Trophoblast cell (in vitro differentiated cells and primary cell): Measurements from ENCODE around the gene EPB41L1.

Experiments
- DNase-seq, 2 donors: peaks; one replicate each; pipeline ENCODE4 v3.0.0-alpha.2; 2016
- H2AFZ ChIP-seq: 2 replicates; pipeline ENCODE4 v1.6.1; 2013; ENCODE audit warnings: low read length, moderate library complexity, mild to moderate bottlenecking; ENCODE audit not compliant: insufficient read depth, poor library complexity
- H2AK5ac ChIP-seq: 2 replicates; pipeline ENCODE4 v1.6.1; 2013; ENCODE audit warnings: mild to moderate bottlenecking, low read length
- H2BK120ac ChIP-seq: 2 replicates; pipeline ENCODE4 v1.6.1; 2013; ENCODE audit warnings: low read length, mild to moderate bottlenecking, moderate library complexity; ENCODE audit not compliant: insufficient read depth, poor library complexity
- H2BK12ac ChIP-seq: 2 replicates; pipeline ENCODE4 v1.6.1; 2013; ENCODE audit warnings: mild to moderate bottlenecking, low read length, moderate library complexity
- H2BK5ac ChIP-seq: 2 replicates; pipeline ENCODE4 v1.6.1; 2013; ENCODE audit warnings: low read length, low read depth, moderate library complexity, mild to moderate bottlenecking; ENCODE audit not compliant: poor library complexity
- H3K14ac ChIP-seq: 2 replicates; pipeline ENCODE4 v1.6.1; 2013; ENCODE audit warnings: mild to moderate bottlenecking, low read length
- H3K18ac ChIP-seq: 2 replicates; pipeline ENCODE4 v1.6.1; 2013; ENCODE audit warnings: mild to moderate bottlenecking, low read length
- H3K23ac ChIP-seq: 2 replicates; pipeline ENCODE4 v1.6.1; 2013; ENCODE audit warnings: low read length
- H3K27ac ChIP-seq: 2 replicates; pipeline ENCODE4 v1.5.1; 2013; ENCODE audit warnings: low read depth, mild to moderate bottlenecking, inconsistent platforms, low read length, moderate library complexity
- H3K27me3 ChIP-seq: 2 replicates; pipeline ENCODE4 v1.6.1; 2013; ENCODE audit warnings: inconsistent platforms, mild to moderate bottlenecking, low read length, moderate library complexity; ENCODE audit not compliant: insufficient read depth
- H3K36me3 ChIP-seq, 2 experiments: 1 replicate in 1 of 2; 2 replicates in 1 of 2; pipeline ENCODE4 v1.6.1; 2013; ENCODE audit warnings: low read length in 2 of 2, mild to moderate bottlenecking in 2 of 2, moderate library complexity in 1 of 2; ENCODE audit not compliant: insufficient read depth in 2 of 2, control insufficient read depth in 1 of 2
- H3K4ac ChIP-seq: 2 replicates; pipeline ENCODE4 v1.6.1; 2013; ENCODE audit warnings: low read depth, mild to moderate bottlenecking, low read length, moderate library complexity
- H3K4me1 ChIP-seq, 2 experiments: 1 replicate in 1 of 2; 2 replicates in 1 of 2; pipeline ENCODE4 v1.6.1; 2013; ENCODE audit warnings: low read length in 2 of 2, mild to moderate bottlenecking in 2 of 2, moderate library complexity in 1 of 2; ENCODE audit not compliant: insufficient read depth in 2 of 2, control insufficient read depth in 1 of 2
- H3K4me2 ChIP-seq: 2 replicates; pipeline ENCODE4 v1.6.1; 2013; ENCODE audit warnings: inconsistent platforms, mild to moderate bottlenecking, low read length, moderate library complexity
- H3K4me3 ChIP-seq: 2 replicates; pipeline ENCODE4 v1.5.1; 2013; ENCODE audit warnings: mild to moderate bottlenecking, low read depth, low read length, inconsistent platforms
- H3K79me1 ChIP-seq: one replicate; pipeline ENCODE4 v1.6.1; 2013; ENCODE audit warnings: low read length
- H3K79me2 ChIP-seq: 2 replicates; pipeline ENCODE4 v1.6.1; 2013; ENCODE audit warnings: low read length, mild to moderate bottlenecking; ENCODE audit not compliant: control insufficient read depth, insufficient read depth, poor library complexity
- H3K9ac ChIP-seq: 2 replicates; pipeline ENCODE4 v1.6.1; 2013; ENCODE audit warnings: mild to moderate bottlenecking, low read length
- H3K9me3 ChIP-seq: 2 replicates; pipeline ENCODE4 v1.6.1; 2013; ENCODE audit warnings: low read depth, mild to moderate bottlenecking, control low read depth, inconsistent platforms, low read length; ENCODE audit not compliant: insufficient read depth
- H4K12ac ChIP-seq: 2 replicates; pipeline ENCODE4 v1.6.1; 2013; ENCODE audit warnings: low read depth, mild to moderate bottlenecking, low read length, moderate library complexity
- H4K8ac ChIP-seq: 2 replicates; pipeline ENCODE4 v1.6.1; 2013; ENCODE audit warnings: low read depth, mild to moderate bottlenecking, low read length, moderate library complexity
- H4K91ac ChIP-seq: one replicate; pipeline ENCODE4 v1.6.1; 2013; ENCODE audit warnings: low read depth, mild to moderate bottlenecking, low read length, moderate library complexity
- WGBS: extraction: QIAGEN DNeasy Blood & Tissue Kit; methylation state at CpG from one replicate; pipeline ENCODE4 v1.1.7; 2013; ENCODE audit warnings: missing lambda C conversion rate; ENCODE audit not compliant: insufficient read length, insufficient coverage; ENCODE audit errors: extremely low coverage; 5-methylcytosine and 5-hydroxymethylcytosine counted together

EPB41L1 gene

GRCh38 chr20:36254076-36254475 is 99.5 kb downstream of the EPB41L1 start:
- no peak overlapping the region for H2AFZ ChIP-seq
- H3K36me3 ChIP-seq = peaks cover 22 to 43% of the 10 kb centered on the region in 2 experiments
- no peak overlapping the region for H3K4me2 ChIP-seq
- H3K23ac ChIP-seq = no peak overlapping the region
- H3K79me2 ChIP-seq = no peaks in the 10 kb centered on the region
- no peak for DNase-seq
- H3K4me3 ChIP-seq = no peak overlapping the region
- H3K18ac ChIP-seq = no peak overlapping the region
- H3K9me3 ChIP-seq = no peaks in the 10 kb centered on the region
- no peak overlapping the region for H3K4ac ChIP-seq
- H2BK120ac ChIP-seq = no peak overlapping the region
- H3K14ac ChIP-seq = no peak overlapping the region
- no peak overlapping the region for H4K12ac ChIP-seq
- no peaks in the 10 kb centered on the region for H3K27me3 ChIP-seq
- no peak overlapping the region for H3K9ac ChIP-seq
- H3K4me1 ChIP-seq = no peaks in the 10 kb centered on the region
- WGBS = no CpG with 5 or more reads among the region's 2 CpGs
- H3K27ac ChIP-seq = no peak overlapping the region
- H2BK5ac ChIP-seq = no peak overlapping the region
- no peak overlapping the region for H2BK12ac ChIP-seq
- H2AK5ac ChIP-seq = no peak overlapping the region
- no peaks in the 10 kb centered on the region for H3K79me1 ChIP-seq
- no peak overlapping the region for H4K91ac ChIP-seq
- H4K8ac ChIP-seq = no peak overlapping the region

- H2BK12ac ChIP-seq = no peak overlapping the region
- no peaks in the 10 kb centered on the region for H3K79me2 ChIP-seq
- DNase-seq = no peak
- H3K4me1 ChIP-seq = no peaks in the 10 kb centered on the region
- H2BK120ac ChIP-seq = no peak overlapping the region
- H3K9ac ChIP-seq = no peak overlapping the region
- no peak overlapping the region for H4K8ac ChIP-seq
- no peak overlapping the region for H2BK5ac ChIP-seq
- H4K12ac ChIP-seq = no peak overlapping the region
- H3K27ac ChIP-seq = no peak overlapping the region
- H3K36me3 ChIP-seq = peaks cover 22 to 40% of the 10 kb centered on the region in 2 experiments
- no peak overlapping the region for H4K91ac ChIP-seq
- no peak overlapping the region for H3K18ac ChIP-seq
- H3K23ac ChIP-seq = no peak overlapping the region
- no peaks in the 10 kb centered on the region for H3K79me1 ChIP-seq
- H3K4ac ChIP-seq = no peak overlapping the region
- no peak overlapping the region for H3K4me2 ChIP-seq
- no peak overlapping the region for H2AK5ac ChIP-seq
- no CpG with 5 or more reads among the region's 12 CpGs for WGBS
- H2AFZ ChIP-seq = no peak overlapping the region
- no peaks in the 10 kb centered on the region for H3K9me3 ChIP-seq
- no peak overlapping the region for H3K14ac ChIP-seq
- no peak overlapping the region for H3K4me3 ChIP-seq
- no peaks in the 10 kb centered on the region for H3K27me3 ChIP-seq
These were observed 100.9 kb downstream of the EPB41L1 start for GRCh38 chr20:36255445-36255844.

- no peaks in the 10 kb centered on the region for H3K9me3 ChIP-seq
- H3K27me3 ChIP-seq = no peaks in the 10 kb centered on the region
- WGBS = no CpG with 5 or more reads among the region's 16 CpGs
- H3K9ac ChIP-seq = no peak overlapping the region
- peaks cover 16 to 23% of the 10 kb centered on the region in 2 experiments for H3K36me3 ChIP-seq
- peak; percentile 92 to 93 for DNase-seq
- no peak overlapping the region for H4K12ac ChIP-seq
- no peak overlapping the region for H3K4ac ChIP-seq
- no peak overlapping the region for H2BK5ac ChIP-seq
- H3K79me2 ChIP-seq = no peaks in the 10 kb centered on the region
- no peak overlapping the region for H4K8ac ChIP-seq
- no peak overlapping the region for H3K23ac ChIP-seq
- H4K91ac ChIP-seq = no peak overlapping the region
- no peak overlapping the region for H2AFZ ChIP-seq
- no peak overlapping the region for H2AK5ac ChIP-seq
- H3K4me1 ChIP-seq = no peaks in the 10 kb centered on the region
- H2BK12ac ChIP-seq = no peak overlapping the region
- H3K4me2 ChIP-seq = no peak overlapping the region
- H3K4me3 ChIP-seq = no peak overlapping the region
- no peak overlapping the region for H3K14ac ChIP-seq
- no peaks in the 10 kb centered on the region for H3K79me1 ChIP-seq
- H3K18ac ChIP-seq = no peak overlapping the region
- no peak overlapping the region for H3K27ac ChIP-seq
- no peak overlapping the region for H2BK120ac ChIP-seq
These were observed 104.9 kb downstream of the EPB41L1 start for GRCh38 chr20:36259177-36260061.

GRCh38 chr20:36260316-36260715 is 105.8 kb downstream of the EPB41L1 start:
- no peak overlapping the region for H2AK5ac ChIP-seq
- H2AFZ ChIP-seq = no peak overlapping the region
- no peak overlapping the region for H4K12ac ChIP-seq
- peaks cover 12 to 18% of the 10 kb centered on the region in 2 experiments for H3K36me3 ChIP-seq
- no peak overlapping the region for H4K8ac ChIP-seq
- H3K4me1 ChIP-seq = no peaks in the 10 kb centered on the region
- no CpG with 5 or more reads among the region's 7 CpGs for WGBS
- no peaks in the 10 kb centered on the region for H3K79me1 ChIP-seq
- no peak overlapping the region for H4K91ac ChIP-seq
- no peaks in the 10 kb centered on the region for H3K27me3 ChIP-seq
- H2BK12ac ChIP-seq = no peak overlapping the region
- no peak for DNase-seq
- H3K79me2 ChIP-seq = no peaks in the 10 kb centered on the region
- H3K4me3 ChIP-seq = no peak overlapping the region
- H2BK5ac ChIP-seq = no peak overlapping the region
- H3K4ac ChIP-seq = no peak overlapping the region
- H3K18ac ChIP-seq = no peak overlapping the region
- H3K9me3 ChIP-seq = no peaks in the 10 kb centered on the region
- no peak overlapping the region for H2BK120ac ChIP-seq
- no peak overlapping the region for H3K27ac ChIP-seq
- no peak overlapping the region for H3K9ac ChIP-seq
- H3K23ac ChIP-seq = no peak overlapping the region
- H3K4me2 ChIP-seq = no peak overlapping the region
- no peak overlapping the region for H3K14ac ChIP-seq
